Inflammatory macrophage (primary cell): ENCODE results near the gene SUDS3.

ENCODE experiments used
- DNase-seq, 2 donors: peaks; one replicate each; pipeline ENCODE4 v3.0.0-alpha.2; 2020 to 2022

Gene SUDS3

GRCh38 chr12:118455327-118455726 lies 79.0 kb downstream of the SUDS3 start:
- no peak for DNase-seq

- no peak for DNase-seq
These were observed 80.4 kb downstream of the SUDS3 start for GRCh38 chr12:118456741-118457140.

- no peak for DNase-seq
These were observed 82.8 kb downstream of the SUDS3 start for GRCh38 chr12:118459110-118459509.

- DNase-seq = no peak
These were observed 87.3 kb downstream of the SUDS3 start for GRCh38 chr12:118463677-118464076.

- no peak for DNase-seq
These were observed 89.4 kb downstream of the SUDS3 start for GRCh38 chr12:118465706-118466105.
